ENCODE data around the gene PMIS2.

The PMIS2 gene

GRCh38 chr19:35609851-35610353, 23.9 kb downstream of the PMIS2 start:
- TF ChIP-seq KLF17 (tag by site-specific recombination; IDR thresholded peaks at IDR 0.05) (no peak), ZNF354C (tag by site-specific recombination; IDR thresholded peaks at IDR 0.05; ENCODE audit: borderline replicate concordance, low read depth) (no peak), ZNF768 (tag by site-specific recombination; IDR thresholded peaks at IDR 0.05) (no peak), SP7 (tag by site-specific recombination; IDR thresholded peaks at IDR 0.05) (no peak), ZSCAN16 (tag by site-specific recombination; IDR thresholded peaks at IDR 0.05) (no peak), ZNF585B (tag by site-specific recombination; IDR thresholded peaks at IDR 0.05) (no peak), ZNF488 (tag by site-specific recombination; IDR thresholded peaks at IDR 0.05) (no peak)
- no peak overlapping the region for H3K4me3 ChIP-seq (ENCODE audit: low read depth, low read length)
- POLR2A ChIA-PET = interaction anchor here (1.1 to 1.9 kb wide), 4 partner anchors 12 to 138 kb away, joined by 3 to 5 read pairs (median 4); partner anchors contain the start of genes COX6B1 and LIN37
- CTCF ChIA-PET = interaction anchor here (0.5 to 2.1 kb wide), 6 partner anchors 18 to 242 kb away, joined by 3 to 8 read pairs (median 5); no protein-coding TSS in a partner anchor
- H3K27ac ChIP-seq (ENCODE audit: extremely low read depth, low read depth, low read length) = no peak overlapping the region
- H3K9me3 ChIP-seq (ENCODE audit: control insufficient read depth, insufficient read depth, low read depth, low read length) = peaks cover 2% of the 10 kb centered on the region
- H3K36me3 ChIP-seq (ENCODE audit: control insufficient read depth in 2 of 2, insufficient read depth in 1 of 2, low read length in 2 of 2) = peaks cover 11 to 14% of the 10 kb centered on the region in 2 experiments
- peaks cover 13% of the 10 kb centered on the region for H3K4me1 ChIP-seq (ENCODE audit: control insufficient read depth, insufficient read depth, low read length)

- POLR2A ChIA-PET = interaction anchor here (0.9 to 2.3 kb wide), 16 partner anchors 11 to 136 kb away, joined by 3 to 32 read pairs (median 6); partner anchors contain the start of genes COX6B1, LIN37, PSENEN and U2AF1L4
- H3K4me1 ChIP-seq (ENCODE audit: control insufficient read depth, insufficient read depth, low read length) = peaks cover 13% of the 10 kb centered on the region
- peak overlapping the region; percentile 94; the same call in 1 of the 2 replicates for H3K27ac ChIP-seq (ENCODE audit: extremely low read depth, low read depth, low read length)
- H3K36me3 ChIP-seq (ENCODE audit: control insufficient read depth in 2 of 2, insufficient read depth in 1 of 2, low read length in 2 of 2) = peaks cover 33 to 36% of the 10 kb centered on the region in 2 experiments
- CTCF ChIA-PET = interaction anchor here (0.9 to 2.5 kb wide), 9 partner anchors 11 to 260 kb away, joined by 3 to 22 read pairs (median 6); no protein-coding TSS in a partner anchor
- H3K4me3 ChIP-seq (ENCODE audit: low read depth, low read length) = no peak overlapping the region
- H3K9me3 ChIP-seq (ENCODE audit: control insufficient read depth, insufficient read depth, low read depth, low read length) = peaks cover 2% of the 10 kb centered on the region
- TF ChIP-seq ZNF26 (tag by site-specific recombination; IDR thresholded peaks at IDR 0.05) (no peak), ZXDB (tag by site-specific recombination; IDR thresholded peaks at IDR 0.05) (no peak), ZNF549 (tag by site-specific recombination; IDR thresholded peaks at IDR 0.05) (no peak), ZNF548 (tag by site-specific recombination; IDR thresholded peaks at IDR 0.05) (no peak), SCRT2 (tag by site-specific recombination; IDR thresholded peaks at IDR 0.05) (peak; percentile 98), BCL11B (tag by site-specific recombination; IDR thresholded peaks at IDR 0.05; ENCODE audit: low read depth) (no peak), ZNF473 (tag by site-specific recombination; IDR thresholded peaks at IDR 0.05) (no peak), ZNF366 (tag by site-specific recombination; conservative IDR thresholded peaks at IDR 0.05) (peak; percentile 74; the same call in 1 of the 2 replicates), ZNF121 (tag by site-specific recombination; IDR thresholded peaks at IDR 0.05) (peak; percentile 93), ZNF202 (tag by site-specific recombination; IDR thresholded peaks at IDR 0.05; ENCODE audit: borderline replicate concordance) (no peak), ZNF626 (tag by site-specific recombination; IDR thresholded peaks at IDR 0.05) (no peak), ZSCAN30 (tag by site-specific recombination; IDR thresholded peaks at IDR 0.05) (no peak), ZNF248 (tag by site-specific recombination; IDR thresholded peaks at IDR 0.05) (no peak), SCRT1 (tag by site-specific recombination; IDR thresholded peaks at IDR 0.05; ENCODE audit: borderline replicate concordance) (peak; percentile 95), ZNF157 (tag by site-specific recombination; IDR thresholded peaks at IDR 0.05) (no peak), ZNF561 (tag by site-specific recombination; IDR thresholded peaks at IDR 0.05; ENCODE audit: borderline replicate concordance) (no peak)
These were observed 26.2 kb downstream of the PMIS2 start for GRCh38 chr19:35612224-35612558.
